ENCODE results near the gene NRG2.

Gene NRG2

GRCh38 chr5:139951296-139951924 is 91.7 kb downstream of the NRG2 start:
- H3K27ac ChIP-seq, result no peak overlapping the region
- no peak for DNase-seq (ENCODE audit: low read depth, low spot score)

GRCh38 chr5:139950436-139950835 is 92.7 kb downstream of the NRG2 start:
- TF ChIP-seq EZH2 (IDR thresholded peaks at IDR 0.05), result no peak
- no peak for TF ChIP-seq POLR2AphosphoS5 (IDR thresholded peaks at IDR 0.05; ENCODE audit: borderline replicate concordance, low read depth, low read length)
- TF ChIP-seq FOXP2 (optimal IDR thresholded peaks at IDR 0.05; ENCODE audit: control extremely low read depth, extremely low read length, insufficient read depth), result no peak
- Histone ChIP-seq H3K9me3 (ENCODE audit: low read depth, low read length) (no peaks in the 10 kb centered on the region), H3K27ac (no peak overlapping the region), H3K9ac (ENCODE audit: insufficient read length) (no peak overlapping the region), H3K36me3 (ENCODE audit: insufficient read depth, low read length) (no peaks in the 10 kb centered on the region), H3K4me3 (no peak overlapping the region)
- no peak for DNase-seq (ENCODE audit: low read depth, low spot score)

More at GRCh38 chr5:139951296-139951924, 91.7 kb downstream of the NRG2 start:
- TF ChIP-seq POLR2AphosphoS5 (IDR thresholded peaks at IDR 0.05; ENCODE audit: borderline replicate concordance, low read depth, low read length) (no peak), FOXP2 (optimal IDR thresholded peaks at IDR 0.05; ENCODE audit: control extremely low read depth, extremely low read length, insufficient read depth) (no peak), EZH2 (IDR thresholded peaks at IDR 0.05) (no peak)
- no peak overlapping the region for H3K4me3 ChIP-seq
- H3K9ac ChIP-seq (ENCODE audit: insufficient read length), result no peak overlapping the region
- no peaks in the 10 kb centered on the region for H3K9me3 ChIP-seq (ENCODE audit: low read depth, low read length)
- H3K36me3 ChIP-seq (ENCODE audit: insufficient read depth, low read length), result no peaks in the 10 kb centered on the region

GRCh38 chr5:139949710-139950109 is 93.4 kb downstream of the NRG2 start:
- no peak for DNase-seq (ENCODE audit: low read depth, low spot score)
- no peak overlapping the region for H3K9ac ChIP-seq (ENCODE audit: insufficient read length)
- H3K27ac ChIP-seq, result no peak overlapping the region
- H3K36me3 ChIP-seq (ENCODE audit: insufficient read depth, low read length), result no peaks in the 10 kb centered on the region
- H3K9me3 ChIP-seq (ENCODE audit: low read depth, low read length), result no peaks in the 10 kb centered on the region
- no peak for TF ChIP-seq POLR2AphosphoS5 (IDR thresholded peaks at IDR 0.05; ENCODE audit: borderline replicate concordance, low read depth, low read length)
- no peak for TF ChIP-seq EZH2 (IDR thresholded peaks at IDR 0.05)
- TF ChIP-seq FOXP2 (optimal IDR thresholded peaks at IDR 0.05; ENCODE audit: control extremely low read depth, extremely low read length, insufficient read depth), result no peak
- H3K4me3 ChIP-seq, result no peak overlapping the region

- H3K9ac ChIP-seq (ENCODE audit: insufficient read length), result no peak overlapping the region
- H3K27ac ChIP-seq, result no peak overlapping the region
- no peaks in the 10 kb centered on the region for H3K36me3 ChIP-seq (ENCODE audit: insufficient read depth, low read length)
- no peak overlapping the region for H3K4me3 ChIP-seq
- no peak for TF ChIP-seq POLR2AphosphoS5 (IDR thresholded peaks at IDR 0.05; ENCODE audit: borderline replicate concordance, low read depth, low read length)
- no peak for DNase-seq (ENCODE audit: low read depth, low spot score)
- no peaks in the 10 kb centered on the region for H3K9me3 ChIP-seq (ENCODE audit: low read depth, low read length)
Observed at GRCh38 chr5:139947727-139948126, 95.4 kb downstream of the NRG2 start.

GRCh38 chr5:139946440-139946839 is 96.7 kb downstream of the NRG2 start:
- Histone ChIP-seq H3K9me3 (ENCODE audit: low read depth, low read length) (peaks cover 4% of the 10 kb centered on the region; the same call in 1 of the 2 replicates), H3K9ac (ENCODE audit: insufficient read length) (no peak overlapping the region), H3K27ac (no peak overlapping the region), H3K36me3 (ENCODE audit: insufficient read depth, low read length) (no peaks in the 10 kb centered on the region), H3K4me3 (no peak overlapping the region)
- TF ChIP-seq POLR2AphosphoS5 (IDR thresholded peaks at IDR 0.05; ENCODE audit: borderline replicate concordance, low read depth, low read length) (no peak), FOXP2 (optimal IDR thresholded peaks at IDR 0.05; ENCODE audit: control extremely low read depth, extremely low read length, insufficient read depth) (no peak), EZH2 (IDR thresholded peaks at IDR 0.05) (no peak)
- DNase-seq (ENCODE audit: low read depth, low spot score), result no peak

- peaks cover 4% of the 10 kb centered on the region; the same call in 1 of the 2 replicates for H3K9me3 ChIP-seq (ENCODE audit: low read depth, low read length)
- no peak overlapping the region for H3K27ac ChIP-seq
- H3K9ac ChIP-seq (ENCODE audit: insufficient read length), result no peak overlapping the region
- TF ChIP-seq EZH2 (IDR thresholded peaks at IDR 0.05), result no peak
- TF ChIP-seq FOXP2 (optimal IDR thresholded peaks at IDR 0.05; ENCODE audit: control extremely low read depth, extremely low read length, insufficient read depth), result no peak
- no peak for TF ChIP-seq POLR2AphosphoS5 (IDR thresholded peaks at IDR 0.05; ENCODE audit: borderline replicate concordance, low read depth, low read length)
- no peak overlapping the region for H3K4me3 ChIP-seq
- H3K36me3 ChIP-seq (ENCODE audit: insufficient read depth, low read length), result no peaks in the 10 kb centered on the region
- DNase-seq (ENCODE audit: low read depth, low spot score), result no peak
Observed at GRCh38 chr5:139946006-139946405, 97.1 kb downstream of the NRG2 start.

- TF ChIP-seq FOXP2 (optimal IDR thresholded peaks at IDR 0.05; ENCODE audit: control extremely low read depth, extremely low read length, insufficient read depth), result no peak
- no peak for TF ChIP-seq POLR2AphosphoS5 (IDR thresholded peaks at IDR 0.05; ENCODE audit: borderline replicate concordance, low read depth, low read length)
- TF ChIP-seq EZH2 (IDR thresholded peaks at IDR 0.05), result no peak
- Histone ChIP-seq H3K9ac (ENCODE audit: insufficient read length) (no peak overlapping the region), H3K9me3 (ENCODE audit: low read depth, low read length) (peaks cover 4% of the 10 kb centered on the region; the same call in 1 of the 2 replicates), H3K36me3 (ENCODE audit: insufficient read depth, low read length) (no peaks in the 10 kb centered on the region), H3K27ac (no peak overlapping the region), H3K4me3 (no peak overlapping the region)
- no peak for DNase-seq (ENCODE audit: low read depth, low spot score)
Observed at GRCh38 chr5:139942243-139942642, 100.9 kb downstream of the NRG2 start.

- Histone ChIP-seq H3K4me3 (no peak overlapping the region), H3K36me3 (ENCODE audit: insufficient read depth, low read length) (no peaks in the 10 kb centered on the region), H3K9ac (ENCODE audit: insufficient read length) (no peak overlapping the region), H3K27ac (no peak overlapping the region), H3K9me3 (ENCODE audit: low read depth, low read length) (no peaks in the 10 kb centered on the region)
- TF ChIP-seq POLR2AphosphoS5 (IDR thresholded peaks at IDR 0.05; ENCODE audit: borderline replicate concordance, low read depth, low read length) (no peak), EZH2 (IDR thresholded peaks at IDR 0.05) (no peak), FOXP2 (optimal IDR thresholded peaks at IDR 0.05; ENCODE audit: control extremely low read depth, extremely low read length, insufficient read depth) (no peak)
- no peak for DNase-seq (ENCODE audit: low read depth, low spot score)
Observed at GRCh38 chr5:139930406-139930805, 112.7 kb downstream of the NRG2 start.

All from SK-N-MC (cell line).